ENCODE data around the gene AGTPBP1. TPM values are rescaled to one million over a fixed set of nuclear protein-coding genes. Genes with fewer than 3 reads are reported as not detected.

Gene AGTPBP1
- total and polyA plus RNA-seq, 4 experiments from 2014 or later: 27.5 to 56.7 (median 42.9) TPM

Other genes with a start within 250 kb of the AGTPBP1 start
- 10 to 100 TPM; 24.8 to 27.8 TPM for gene NAA35, start 199.2 kb upstream of the AGTPBP1 start, total RNA-seq
- gene NAA35, start 199.2 kb upstream of the AGTPBP1 start, polyA plus RNA-seq: 10 to 100 TPM; 14.7 to 15.7 TPM

All from CD4-positive, alpha-beta memory T cell (primary cell).